Type B pancreatic cell (in vitro differentiated cells): ENCODE measurements around the gene IFFO2. TPM values are rescaled to one million over a fixed set of nuclear protein-coding genes. Genes with fewer than 3 reads are reported as not detected.

ENCODE experiments used
- DNase-seq: peaks from one replicate; pipeline ENCODE4 v3.0.0; 2021; ENCODE audit warnings: mixed read lengths; ENCODE audit not compliant: unreplicated experiment; ENCODE audit errors: extremely low spot score
- H3K27ac Mint-ChIP-seq: 2 replicates; pipeline ENCODE4 v1.8.0; 2021; ENCODE audit warnings: mild to moderate bottlenecking, mixed read lengths
- H3K27me3 Mint-ChIP-seq: 2 replicates; pipeline ENCODE4 v1.8.0; 2021; ENCODE audit warnings: mixed read lengths
- H3K36me3 Mint-ChIP-seq: 2 replicates; pipeline ENCODE4 v1.8.0; 2021; ENCODE audit warnings: mixed read lengths
- H3K4me1 Mint-ChIP-seq: one replicate; pipeline ENCODE4 v1.8.0; 2021; ENCODE audit warnings: mixed read lengths; ENCODE audit not compliant: unreplicated experiment
- H3K4me3 Mint-ChIP-seq: 2 replicates; pipeline ENCODE4 v1.8.0; 2021; ENCODE audit warnings: mild to moderate bottlenecking, mixed read lengths
- H3K9me3 Mint-ChIP-seq: 2 replicates; pipeline ENCODE4 v1.8.0; 2021; ENCODE audit warnings: mixed read lengths
- total RNA-seq: library from RNA; stranded (reverse); gene quantifications from 2 replicates; pipeline ENCODE4 v1.2.1, GENCODE V29; 2021; ENCODE audit warnings: low replicate concordance
- TF ChIP-seq, protein P1 (sequence below): fragments of 200-600 bp; sonication (generic); conservative IDR thresholded peaks from 2 replicates; pipeline ENCODE4 v1.5.0; 2021; ENCODE audit warnings: antibody characterized with exemption, mild to moderate bottlenecking

IFFO2 gene
- total RNA-seq, 1 donor from 2014 or later: 11.3 TPM

DNA sequence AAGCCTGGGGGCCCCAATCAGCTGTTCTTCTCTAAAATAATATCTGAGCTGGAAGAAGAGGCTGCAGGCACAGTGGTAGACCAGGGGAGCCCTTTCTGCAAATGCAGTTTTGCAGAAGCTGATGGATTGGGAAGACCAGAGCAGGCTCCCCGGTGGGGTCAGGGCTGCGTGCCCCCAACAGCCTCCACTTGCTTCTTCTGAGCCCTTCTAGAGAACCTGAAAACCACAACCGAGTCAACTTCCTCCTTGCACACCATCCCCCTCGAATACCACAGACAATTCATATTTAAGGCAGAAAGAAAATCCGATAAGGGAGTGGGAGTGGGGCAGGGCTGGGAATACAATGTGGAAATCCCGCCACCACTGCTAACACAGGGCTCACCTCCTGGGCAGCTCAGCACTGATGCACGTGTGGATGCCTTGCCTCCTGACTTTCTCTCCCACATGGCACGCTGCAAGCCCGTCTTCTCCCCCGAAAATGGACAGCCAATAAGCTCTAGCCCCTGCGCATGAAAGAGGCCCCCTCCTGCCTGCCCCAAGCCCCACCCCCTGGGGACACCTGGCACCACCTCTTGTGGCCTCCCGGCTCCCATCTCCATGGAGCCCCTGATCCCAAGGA lies 28.7 kb downstream of the IFFO2 start:
- Mint-ChIP-seq H3K36me3 (no peaks in the 10 kb centered on the region), H3K27me3 (peaks cover 3% of the 10 kb centered on the region), H3K27ac (peak overlapping the region; percentile 65), H3K4me3 (no peak overlapping the region), H3K9me3 (no peaks in the 10 kb centered on the region), H3K4me1 (peaks cover 32% of the 10 kb centered on the region)
- TF ChIP-seq, protein P1, sequence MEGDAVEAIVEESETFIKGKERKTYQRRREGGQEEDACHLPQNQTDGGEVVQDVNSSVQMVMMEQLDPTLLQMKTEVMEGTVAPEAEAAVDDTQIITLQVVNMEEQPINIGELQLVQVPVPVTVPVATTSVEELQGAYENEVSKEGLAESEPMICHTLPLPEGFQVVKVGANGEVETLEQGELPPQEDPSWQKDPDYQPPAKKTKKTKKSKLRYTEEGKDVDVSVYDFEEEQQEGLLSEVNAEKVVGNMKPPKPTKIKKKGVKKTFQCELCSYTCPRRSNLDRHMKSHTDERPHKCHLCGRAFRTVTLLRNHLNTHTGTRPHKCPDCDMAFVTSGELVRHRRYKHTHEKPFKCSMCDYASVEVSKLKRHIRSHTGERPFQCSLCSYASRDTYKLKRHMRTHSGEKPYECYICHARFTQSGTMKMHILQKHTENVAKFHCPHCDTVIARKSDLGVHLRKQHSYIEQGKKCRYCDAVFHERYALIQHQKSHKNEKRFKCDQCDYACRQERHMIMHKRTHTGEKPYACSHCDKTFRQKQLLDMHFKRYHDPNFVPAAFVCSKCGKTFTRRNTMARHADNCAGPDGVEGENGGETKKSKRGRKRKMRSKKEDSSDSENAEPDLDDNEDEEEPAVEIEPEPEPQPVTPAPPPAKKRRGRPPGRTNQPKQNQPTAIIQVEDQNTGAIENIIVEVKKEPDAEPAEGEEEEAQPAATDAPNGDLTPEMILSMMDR: no peak
- no peak for DNase-seq

DNA sequence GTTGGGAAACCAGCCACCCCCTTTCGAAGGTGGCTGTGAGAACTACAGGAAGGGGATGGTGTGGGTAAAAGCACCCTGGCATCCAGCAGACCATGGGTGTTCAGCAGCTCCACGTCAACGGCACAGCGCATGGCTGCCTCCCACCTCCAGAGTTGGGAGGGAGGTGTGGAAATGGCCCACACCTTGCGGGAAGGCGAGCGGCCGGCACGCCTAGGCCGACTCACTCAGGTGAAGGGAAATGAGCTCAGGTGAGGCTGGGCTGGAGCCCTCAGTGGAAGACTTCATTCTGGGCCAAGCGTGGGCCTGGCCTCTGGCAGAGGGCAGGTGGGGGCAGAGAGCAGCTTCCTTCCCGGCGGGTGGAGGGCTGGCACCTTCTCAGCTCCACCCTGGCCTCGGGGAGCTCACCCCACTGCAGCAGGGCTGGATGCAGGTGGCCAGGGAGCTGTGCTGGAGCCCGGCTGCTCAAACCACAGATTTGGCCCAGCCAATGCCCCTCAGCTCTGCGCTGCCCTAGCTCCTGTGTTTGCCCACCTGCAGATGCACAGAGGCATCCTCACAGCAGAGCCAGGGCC lies 29.3 kb downstream of the IFFO2 start:
- DNase-seq: no peak
- Mint-ChIP-seq H3K4me3 (no peak overlapping the region), H3K36me3 (no peaks in the 10 kb centered on the region), H3K4me1 (peaks cover 38% of the 10 kb centered on the region), H3K27me3 (no peaks in the 10 kb centered on the region), H3K27ac (peak overlapping the region; percentile 48), H3K9me3 (no peaks in the 10 kb centered on the region)
- TF ChIP-seq, protein P1: no peak

DNA sequence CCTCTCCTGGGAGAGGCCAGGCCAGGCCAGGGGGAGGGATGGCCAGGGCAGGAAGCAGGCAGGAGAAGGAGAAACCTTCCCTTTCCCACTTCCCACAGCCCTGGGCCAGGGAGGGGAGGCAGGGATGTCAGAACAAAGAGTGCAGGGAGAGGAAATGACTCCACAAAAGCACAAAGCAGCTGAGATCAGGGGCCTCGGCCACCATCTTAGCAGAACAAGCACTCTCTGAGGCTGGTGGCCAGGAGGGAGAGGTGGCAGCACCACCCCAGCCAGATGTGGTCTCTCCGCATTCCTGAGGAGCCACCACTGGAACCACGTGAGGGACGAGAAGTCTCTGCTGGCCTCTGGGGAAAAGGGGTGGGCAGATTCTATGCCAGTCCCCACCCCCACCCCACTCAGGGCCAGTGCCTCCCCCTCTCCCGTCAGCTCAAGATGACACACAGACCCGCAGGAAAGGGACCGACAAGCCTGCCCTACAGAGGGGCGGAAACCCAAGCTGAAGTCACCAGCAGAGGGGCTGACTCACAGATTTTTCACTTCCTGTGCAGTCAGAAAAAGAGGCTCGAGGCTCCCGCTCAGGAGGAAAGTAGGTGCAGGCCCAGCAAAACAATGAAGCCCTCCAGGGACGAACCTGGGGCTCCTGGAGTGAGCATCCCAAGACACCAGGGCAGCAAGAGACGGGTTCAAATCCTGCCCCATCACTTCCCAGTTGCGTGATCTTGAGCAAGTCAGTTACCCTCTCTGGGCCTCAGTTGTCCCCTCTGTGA lies 30.0 kb downstream of the IFFO2 start:
- Mint-ChIP-seq H3K36me3 (no peaks in the 10 kb centered on the region), H3K27ac (peak overlapping the region; percentile 48), H3K4me3 (no peak overlapping the region), H3K27me3 (no peaks in the 10 kb centered on the region), H3K9me3 (no peaks in the 10 kb centered on the region), H3K4me1 (peaks cover 42% of the 10 kb centered on the region)
- no peak for DNase-seq
- TF ChIP-seq, protein P1: no peak

DNA sequence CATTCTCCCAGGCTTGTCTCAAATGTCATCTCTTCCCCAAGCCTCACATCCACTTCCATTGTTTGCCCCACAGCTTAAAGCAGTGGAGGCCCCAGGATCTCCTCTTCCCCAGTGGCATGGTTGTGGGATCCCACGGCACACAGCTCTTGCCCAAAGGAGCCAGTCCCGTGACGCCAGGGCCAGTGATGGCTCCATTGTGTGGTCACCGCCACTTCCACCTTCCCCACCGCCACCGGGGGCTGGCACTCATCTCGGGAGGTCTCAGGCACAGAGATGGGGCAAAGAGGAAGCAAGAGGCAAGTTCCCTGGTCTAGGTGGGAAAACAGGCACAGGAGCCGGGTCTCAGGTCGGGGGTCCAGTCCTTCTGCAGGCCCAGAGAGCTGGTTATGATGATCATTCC lies 31.2 kb downstream of the IFFO2 start:
- TF ChIP-seq, protein P1: no peak
- no peaks in the 10 kb centered on the region for H3K9me3 Mint-ChIP-seq
- no peaks in the 10 kb centered on the region for H3K27me3 Mint-ChIP-seq
- no peak overlapping the region for H3K27ac Mint-ChIP-seq
- DNase-seq: no peak
- H3K4me1 Mint-ChIP-seq: peaks cover 42% of the 10 kb centered on the region
- H3K36me3 Mint-ChIP-seq: no peaks in the 10 kb centered on the region
- no peak overlapping the region for H3K4me3 Mint-ChIP-seq

DNA sequence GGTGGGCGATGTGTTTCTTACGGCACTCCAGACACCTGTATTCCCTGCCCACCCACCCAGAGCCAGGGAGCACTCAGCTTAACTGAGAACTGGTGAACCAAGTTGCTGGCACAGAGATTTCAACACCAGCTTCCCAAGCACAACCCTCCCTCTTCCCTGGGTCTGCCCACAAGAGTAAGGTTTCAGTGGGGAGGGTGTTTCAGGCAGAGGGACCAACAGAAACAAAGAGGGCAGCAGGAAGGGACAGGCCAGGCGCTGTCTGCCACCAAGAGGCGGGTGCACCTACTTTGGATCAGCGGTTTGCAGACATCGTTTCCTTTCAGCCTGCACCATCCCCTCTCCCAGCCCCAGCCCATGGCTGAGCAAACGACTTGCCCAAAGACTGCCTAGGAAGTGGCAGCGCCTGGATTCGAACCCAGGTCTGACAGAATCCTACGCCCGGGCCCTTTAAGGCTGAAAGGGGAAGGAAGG lies 32.2 kb downstream of the IFFO2 start:
- no peak overlapping the region for H3K4me3 Mint-ChIP-seq
- TF ChIP-seq, protein P1: no peak
- no peaks in the 10 kb centered on the region for H3K36me3 Mint-ChIP-seq
- H3K27ac Mint-ChIP-seq: no peak overlapping the region
- no peaks in the 10 kb centered on the region for H3K9me3 Mint-ChIP-seq
- H3K27me3 Mint-ChIP-seq: no peaks in the 10 kb centered on the region
- peaks cover 43% of the 10 kb centered on the region for H3K4me1 Mint-ChIP-seq
- no peak for DNase-seq
